HL-60 (cell line): ENCODE measurements around the gene CASTOR2.
"Not testable (repeated sequence)": the region's sequence is repeated elsewhere in the genome, so short reads cannot be mapped to it uniquely, and the experiment has no call there.

Experiments used
- CTCF ChIP-seq: IDR thresholded peaks from one replicate; pipeline ENCODE4 v1.5.1; 2011; ENCODE audit warnings: low read length, control low read depth, inconsistent platforms; ENCODE audit not compliant: insufficient read depth
- GABPA ChIP-seq: IDR thresholded peaks from 2 replicates; pipeline ENCODE4 v1.6.1; 2012; ENCODE audit warnings: low read depth
- POLR2AphosphoS5 ChIP-seq: IDR thresholded peaks from 2 replicates; pipeline ENCODE4 v1.6.1; 2012; ENCODE audit warnings: low read depth
- REST ChIP-seq: IDR thresholded peaks from 2 replicates; pipeline ENCODE4 v1.6.1; 2012; ENCODE audit warnings: low read depth; ENCODE audit not compliant: insufficient replicate concordance

GRCh38 chr7:74964511-74965119 lies at the start of gene CASTOR2:
- not testable (repeated sequence) for TF ChIP-seq CTCF, GABPA, REST, POLR2AphosphoS5
